Right renal pelvis (tissue), 4 donors: ENCODE data around the gene LIMK2. TPM values are rescaled to one million over a fixed set of nuclear protein-coding genes. Genes with fewer than 3 reads are reported as not detected.
"Not testable (repeated sequence)": the region's sequence is repeated elsewhere in the genome, so short reads cannot be mapped to it uniquely, and the experiment has no call there.

Experiments
- DNase-seq, 4 donors: peaks; one replicate each; pipeline ENCODE4 v3.0.0-alpha.2; 2013; ENCODE audit warnings: low read depth in 4 of 4, low spot score in 3 of 4, missing footprints in 1 of 4
- polyA plus RNA-seq, 4 donors: library from polyadenylated mRNA; unstranded; fragments of 120-200 nt; gene quantifications; one replicate each; pipeline ENCODE4 v1.2.1, GENCODE V29; 2013; ENCODE audit not compliant: insufficient read length in 4 of 4

LIMK2 gene
- polyA plus RNA-seq, result 10 to 100 TPM; 52.5 to 57.4 (median 53.0) TPM

- DNase-seq, result peak; percentile 75 to 86 (median 84)
Observed at GRCh38 chr22:31211862-31212730, at the start of gene LIMK2. Gene LIMK2, plus strand, starts transcription at chr22:31212298. Its CDS starts 111 bp downstream, at chr22:31212409.

DNA sequence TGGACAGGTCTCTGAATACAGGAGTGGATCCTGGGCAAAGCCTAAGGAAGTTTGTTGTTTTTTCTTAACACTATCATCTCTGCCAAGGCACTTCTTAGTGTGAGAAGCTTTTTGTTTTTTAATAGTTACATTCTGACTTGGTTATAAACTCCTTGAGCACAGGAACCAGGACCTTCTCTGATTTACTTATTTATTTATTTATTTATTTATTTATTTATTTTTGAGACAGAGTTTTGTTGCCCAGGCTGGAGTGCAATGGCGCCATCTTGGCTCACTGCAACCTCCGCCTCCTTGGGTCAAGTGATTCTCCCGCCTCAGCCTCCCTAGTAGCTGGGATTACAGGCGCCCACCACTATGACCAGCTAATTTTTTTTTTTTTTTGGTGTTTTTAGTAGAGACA is 41.1 kb upstream of the LIMK2 start:
- no peak for DNase-seq

DNA sequence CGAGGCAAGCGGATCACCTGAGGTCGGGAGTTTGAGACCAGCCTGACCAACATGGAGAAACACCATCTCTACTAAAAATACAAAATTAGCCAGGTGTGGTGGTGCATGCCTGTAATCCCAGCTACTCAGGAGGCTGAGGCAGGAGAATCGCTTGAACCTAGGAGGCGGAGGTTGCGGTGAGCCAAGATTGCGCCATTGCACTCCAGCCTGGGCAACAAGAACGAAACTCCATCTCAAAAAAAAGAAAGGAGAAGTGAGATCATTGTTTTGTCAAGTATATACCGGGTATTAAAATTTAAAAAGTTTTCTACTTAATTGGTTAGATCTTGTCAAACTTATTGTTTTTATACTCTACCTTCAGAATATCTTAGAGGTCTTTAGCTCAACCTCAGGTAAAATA is 40.4 kb upstream of the LIMK2 start:
- DNase-seq, result not testable (repeated sequence)

- no peak for DNase-seq
Observed at GRCh38 chr22:31173386-31174145, 38.5 kb upstream of the LIMK2 start.

- no peak for DNase-seq
Observed at GRCh38 chr22:31176923-31177322, 35.2 kb upstream of the LIMK2 start.

GRCh38 chr22:31177420-31178162 is 34.5 kb upstream of the LIMK2 start:
- no peak for DNase-seq

GRCh38 chr22:31178859-31179258 is 33.2 kb upstream of the LIMK2 start:
- no peak for DNase-seq

- DNase-seq, result peak in 1 of 4 donors; percentile 22
Observed at GRCh38 chr22:31179345-31179744, 32.8 kb upstream of the LIMK2 start.

DNA sequence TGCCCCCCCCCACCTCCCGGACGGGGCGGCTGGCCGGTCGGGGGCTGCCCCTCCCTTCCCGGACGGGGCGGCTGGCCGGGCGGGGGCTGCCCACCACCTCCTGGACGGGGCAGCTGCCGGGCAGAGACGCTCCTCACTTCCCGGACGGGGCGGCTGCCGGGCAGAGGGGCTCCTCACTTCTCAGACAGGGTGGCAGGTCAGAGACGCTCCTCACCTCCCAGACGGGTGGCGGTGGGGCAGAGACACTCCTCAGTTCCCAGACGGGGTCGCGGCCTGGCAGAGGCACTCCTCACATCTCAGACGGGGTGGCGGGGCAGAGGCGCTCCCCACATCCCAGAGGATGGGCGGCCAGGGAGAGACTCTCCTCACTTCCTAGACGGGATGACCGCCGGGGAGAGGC is 28.1 kb upstream of the LIMK2 start:
- DNase-seq, result no peak

GRCh38 chr22:31185056-31185455 is 27.0 kb upstream of the LIMK2 start:
- no peak for DNase-seq

- no peak for DNase-seq
Observed at GRCh38 chr22:31187627-31188026, 24.5 kb upstream of the LIMK2 start.

DNA sequence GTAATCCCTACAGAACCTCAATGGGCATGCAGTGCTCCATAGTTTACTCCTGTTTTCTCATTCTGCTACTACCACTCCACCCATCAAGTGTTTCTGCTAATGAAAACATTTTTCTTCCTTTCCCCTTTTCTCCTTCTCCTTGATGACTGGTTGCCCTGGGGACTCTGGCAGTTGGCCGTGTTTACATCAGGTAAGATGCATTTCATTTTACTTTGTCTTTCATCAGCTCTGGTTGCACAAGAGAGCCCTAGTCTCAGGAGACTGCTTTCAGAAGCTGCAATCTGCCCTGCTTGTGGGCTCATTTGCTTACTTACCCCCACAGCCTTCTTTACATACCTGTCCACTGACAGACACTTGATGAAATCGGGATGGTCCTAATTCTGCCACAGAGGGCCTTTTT is 19.6 kb upstream of the LIMK2 start:
- DNase-seq, result no peak

- DNase-seq, result no peak
Observed at GRCh38 chr22:31193092-31193491, 19.0 kb upstream of the LIMK2 start.

- DNase-seq, result not testable (repeated sequence)
Observed at GRCh38 chr22:31194681-31195080, 17.4 kb upstream of the LIMK2 start.

- DNase-seq, result no peak
Observed at GRCh38 chr22:31199187-31199586, 12.9 kb upstream of the LIMK2 start.

GRCh38 chr22:31204352-31204984 is 7.6 kb upstream of the LIMK2 start:
- not testable (repeated sequence) for DNase-seq

DNA sequence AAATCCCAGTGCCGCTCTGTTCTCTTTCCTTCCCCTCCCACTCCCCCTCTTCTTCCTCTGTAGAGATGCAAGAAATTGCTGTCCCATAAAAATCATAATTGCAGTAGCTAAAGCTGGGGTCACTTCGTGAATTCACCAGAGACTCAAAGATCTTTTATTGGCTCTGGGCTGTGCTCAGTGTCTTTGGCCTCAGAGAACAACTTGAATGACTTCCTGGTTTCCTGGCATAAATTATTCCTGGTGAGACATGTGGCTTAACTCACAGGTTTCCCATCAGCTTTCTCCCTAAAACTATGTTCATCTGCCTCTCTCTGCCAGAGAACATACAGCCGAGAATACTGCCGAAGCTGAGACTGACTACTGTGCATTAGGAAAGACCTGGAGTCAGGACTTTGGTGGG is 7.0 kb upstream of the LIMK2 start:
- DNase-seq, result not testable (repeated sequence)

DNA sequence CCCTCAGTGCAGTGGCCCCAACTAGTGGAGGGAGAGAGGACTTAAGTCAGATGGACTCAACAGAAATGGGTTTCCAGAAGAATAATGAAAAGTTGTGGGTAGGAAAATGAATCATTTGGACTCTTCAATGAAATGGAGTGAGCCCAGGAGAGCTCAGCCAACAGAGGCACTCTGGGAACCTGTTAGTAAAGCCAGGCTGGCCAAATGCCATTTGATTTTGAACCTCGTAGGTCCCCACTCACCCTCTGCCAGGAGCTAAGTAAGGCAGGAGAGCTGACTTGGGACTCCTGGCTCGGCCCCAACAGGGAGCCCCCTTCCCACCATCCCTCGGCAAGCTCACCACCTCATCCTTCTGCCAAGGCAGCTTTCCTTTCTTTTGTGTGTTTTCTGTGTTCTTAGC is 5.6 kb upstream of the LIMK2 start:
- not testable (repeated sequence) for DNase-seq

GRCh38 chr22:31206896-31207687 is 5.0 kb upstream of the LIMK2 start:
- DNase-seq, result no peak
